ENCODE data around the gene FAM9C. TPM values are rescaled to one million over a fixed set of nuclear protein-coding genes. Genes with fewer than 3 reads are reported as not detected.
"Not testable (repeated sequence)": the region's sequence is repeated elsewhere in the genome, so short reads cannot be mapped to it uniquely, and the experiment has no call there.

Gene FAM9C
- total RNA-seq, 2 donors from 2014 or later, result not detected

DNA sequence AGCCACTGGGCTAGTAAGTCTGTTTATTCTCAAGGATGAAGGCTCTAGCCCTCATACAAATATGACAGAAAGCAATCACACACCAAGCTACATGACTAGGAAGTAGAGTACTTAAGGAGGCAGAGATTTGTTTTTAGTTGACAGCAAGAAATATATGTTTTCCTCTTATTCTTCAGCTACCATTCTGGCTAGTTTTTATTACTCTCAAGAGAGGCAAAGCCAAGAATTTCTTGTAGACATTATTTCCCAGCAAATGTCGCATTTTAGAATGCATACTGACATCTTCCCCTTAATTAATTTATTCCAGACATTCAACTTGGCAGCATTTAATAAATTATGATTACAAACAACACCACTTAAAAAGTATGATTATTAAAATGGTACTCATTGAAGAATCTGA lies 23.4 kb upstream of the FAM9C start:
- TF ChIP-seq POLR2A (IDR thresholded peaks at IDR 0.05), result no peak
- TF ChIP-seq, protein P1, sequence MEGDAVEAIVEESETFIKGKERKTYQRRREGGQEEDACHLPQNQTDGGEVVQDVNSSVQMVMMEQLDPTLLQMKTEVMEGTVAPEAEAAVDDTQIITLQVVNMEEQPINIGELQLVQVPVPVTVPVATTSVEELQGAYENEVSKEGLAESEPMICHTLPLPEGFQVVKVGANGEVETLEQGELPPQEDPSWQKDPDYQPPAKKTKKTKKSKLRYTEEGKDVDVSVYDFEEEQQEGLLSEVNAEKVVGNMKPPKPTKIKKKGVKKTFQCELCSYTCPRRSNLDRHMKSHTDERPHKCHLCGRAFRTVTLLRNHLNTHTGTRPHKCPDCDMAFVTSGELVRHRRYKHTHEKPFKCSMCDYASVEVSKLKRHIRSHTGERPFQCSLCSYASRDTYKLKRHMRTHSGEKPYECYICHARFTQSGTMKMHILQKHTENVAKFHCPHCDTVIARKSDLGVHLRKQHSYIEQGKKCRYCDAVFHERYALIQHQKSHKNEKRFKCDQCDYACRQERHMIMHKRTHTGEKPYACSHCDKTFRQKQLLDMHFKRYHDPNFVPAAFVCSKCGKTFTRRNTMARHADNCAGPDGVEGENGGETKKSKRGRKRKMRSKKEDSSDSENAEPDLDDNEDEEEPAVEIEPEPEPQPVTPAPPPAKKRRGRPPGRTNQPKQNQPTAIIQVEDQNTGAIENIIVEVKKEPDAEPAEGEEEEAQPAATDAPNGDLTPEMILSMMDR (IDR thresholded peaks at IDR 0.05), result no peak
- Histone ChIP-seq H3K27ac (no peak overlapping the region), H3K4me1 (no peaks in the 10 kb centered on the region), H3K36me3 (replicated peaks in 1 of 2; ENCODE audit: insufficient read depth in 1 of 2, low read depth in 2 of 2) (no peaks in the 10 kb centered on the region), H3K4me3 (no peak overlapping the region), H3K27me3 (no peaks in the 10 kb centered on the region), H3K9me3 (no peaks in the 10 kb centered on the region)
- DNase-seq (no peak), ATAC-seq (no peak)
- intact Hi-C loops (cut with DNase I), result no loop called here
- WGBS, 2 donors, result 88% methylated on average over 1 of the region's 1 CpG

DNA sequence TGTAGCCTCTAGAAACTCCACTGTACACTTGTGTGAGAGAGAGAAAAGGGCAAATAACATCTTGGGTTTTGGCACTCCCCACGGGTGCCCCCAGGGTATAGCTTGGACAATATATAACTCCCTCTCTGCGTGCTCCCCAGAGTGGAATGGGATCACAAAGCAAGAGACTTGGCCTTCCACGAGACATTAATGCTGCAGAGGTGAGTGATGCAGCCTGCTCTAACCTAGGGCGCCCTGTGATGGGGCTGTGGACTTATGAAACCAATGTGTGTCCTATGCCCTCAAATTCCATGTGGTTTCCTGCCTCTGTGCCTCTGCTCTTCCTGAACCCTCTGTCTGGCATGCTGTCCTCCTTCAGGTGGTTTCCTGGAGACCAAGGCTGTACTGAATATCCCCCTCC lies 22.0 kb upstream of the FAM9C start:
- DNase-seq (no peak), ATAC-seq (no peak)
- H3K27ac ChIP-seq, result no peak overlapping the region
- H3K9me3 ChIP-seq, result no peaks in the 10 kb centered on the region
- TF ChIP-seq, protein P1 (IDR thresholded peaks at IDR 0.05), result no peak
- no peak for TF ChIP-seq POLR2A (IDR thresholded peaks at IDR 0.05)
- no peaks in the 10 kb centered on the region for H3K27me3 ChIP-seq
- no peaks in the 10 kb centered on the region for H3K36me3 ChIP-seq (replicated peaks in 1 of 2; ENCODE audit: insufficient read depth in 1 of 2, low read depth in 2 of 2)
- intact Hi-C loops (cut with DNase I), result no loop called here
- 84 to 88% methylated on average over 4 of the region's 4 CpGs for WGBS, 2 donors
- H3K4me3 ChIP-seq, result no peak overlapping the region
- no peaks in the 10 kb centered on the region for H3K4me1 ChIP-seq

DNA sequence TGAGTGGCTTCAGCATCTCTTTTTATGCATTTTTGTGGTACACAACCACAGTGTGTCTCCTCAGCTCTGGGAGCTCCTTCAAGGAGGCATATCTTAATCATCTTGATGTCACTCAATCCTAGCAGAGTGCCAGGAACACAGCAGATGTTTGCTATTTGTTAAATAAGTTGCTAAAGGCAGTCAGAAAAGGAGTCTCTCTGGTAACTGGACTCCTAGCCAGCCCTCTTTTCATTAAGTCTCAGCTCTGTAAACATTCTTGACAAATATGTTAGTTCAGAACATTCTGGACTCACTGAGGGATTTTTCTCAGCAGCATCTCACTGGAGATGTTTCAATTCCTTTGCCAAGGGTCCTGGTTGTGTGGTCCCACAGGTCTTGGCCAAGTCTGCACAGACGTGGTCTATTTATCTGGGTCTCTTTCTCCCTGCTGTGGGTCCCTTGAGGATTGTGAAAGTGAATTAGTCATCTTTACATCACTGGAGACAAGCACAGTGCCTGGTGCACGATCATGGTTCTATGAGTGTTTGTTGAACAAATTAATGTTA lies 20.3 kb upstream of the FAM9C start:
- intact Hi-C loops (cut with DNase I), result no loop called here
- H3K27me3 ChIP-seq, result no peaks in the 10 kb centered on the region
- WGBS, 2 donors, result 27 to 67% methylated on average over 1 to 2 of the region's 2 CpGs
- no peak for TF ChIP-seq POLR2A (IDR thresholded peaks at IDR 0.05)
- TF ChIP-seq, protein P1 (IDR thresholded peaks at IDR 0.05), result no peak
- DNase-seq, result peak in 1 of 4 donors; percentile 29
- H3K27ac ChIP-seq, result no peak overlapping the region
- ATAC-seq, result peak; percentile 40
- H3K4me3 ChIP-seq, result no peak overlapping the region
- no peaks in the 10 kb centered on the region for H3K36me3 ChIP-seq (replicated peaks in 1 of 2; ENCODE audit: insufficient read depth in 1 of 2, low read depth in 2 of 2)
- H3K9me3 ChIP-seq, result no peaks in the 10 kb centered on the region
- H3K4me1 ChIP-seq, result peaks cover 11% of the 10 kb centered on the region

GRCh38 chrX:13063124-13063523 lies 18.7 kb upstream of the FAM9C start:
- H3K4me3 ChIP-seq; H3K27me3 ChIP-seq; H3K9me3 ChIP-seq; DNase-seq; ATAC-seq; intact Hi-C loops (cut with DNase I); H3K27ac ChIP-seq; H3K36me3 ChIP-seq (replicated peaks in 1 of 2; ENCODE audit: insufficient read depth in 1 of 2, low read depth in 2 of 2): not testable (repeated sequence)
- WGBS, 2 donors, result 93 to 100% methylated on average over 2 of the region's 2 CpGs
- H3K4me1 ChIP-seq, result peaks cover 14% of the 10 kb centered on the region

DNA sequence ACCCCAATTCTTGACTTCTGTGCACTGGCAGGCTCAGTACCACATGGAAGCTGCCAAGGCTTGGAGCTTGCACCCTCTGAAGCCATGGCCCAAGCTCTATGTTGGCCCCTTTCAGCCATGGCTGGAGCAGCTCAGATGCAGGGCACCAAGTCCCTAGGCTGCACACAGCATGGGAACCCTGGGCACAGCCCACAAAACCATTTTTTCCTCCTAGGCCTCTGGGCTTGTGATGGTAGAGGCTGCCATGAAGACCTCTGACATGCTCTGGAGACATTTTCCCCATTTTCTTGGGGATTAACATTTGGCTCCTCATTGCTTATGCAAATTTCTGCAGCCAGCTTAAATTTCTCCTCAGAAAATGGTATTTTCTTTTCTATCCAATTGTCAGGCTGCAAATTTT lies 17.9 kb upstream of the FAM9C start:
- DNase-seq, result not testable (repeated sequence)

DNA sequence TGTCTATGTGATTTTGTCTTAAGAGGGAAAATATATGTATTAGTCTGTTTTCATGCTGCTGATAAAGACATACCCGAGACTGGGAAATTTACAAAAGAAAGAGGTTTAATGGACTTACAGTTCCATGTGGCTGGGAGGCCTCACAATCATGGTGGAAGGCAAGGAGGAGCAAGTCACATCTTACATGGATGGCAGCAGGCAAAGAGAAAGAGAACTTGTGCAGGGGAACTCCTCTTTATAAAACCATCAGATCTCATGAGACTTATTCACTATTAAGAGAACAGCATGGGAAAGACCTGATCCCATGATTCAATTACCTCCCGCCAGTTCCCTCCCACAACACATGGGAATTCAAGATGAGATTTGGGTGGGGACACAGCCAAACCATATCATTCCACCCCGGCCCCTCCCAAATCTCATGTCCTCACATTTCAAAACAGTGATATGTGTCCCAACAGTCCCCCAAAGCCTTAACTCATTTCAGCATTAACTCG lies 16.8 kb upstream of the FAM9C start:
- DNase-seq; H3K9me3 ChIP-seq; intact Hi-C loops (cut with DNase I); H3K4me3 ChIP-seq; ATAC-seq; H3K36me3 ChIP-seq (replicated peaks in 1 of 2; ENCODE audit: insufficient read depth in 1 of 2, low read depth in 2 of 2); H3K27me3 ChIP-seq: not testable (repeated sequence)
- Histone ChIP-seq H3K27ac (peak overlapping the region in 1 of 4 donors; percentile 50), H3K4me1 (peaks cover 14% of the 10 kb centered on the region)
- 96 to 97% methylated on average over 4 of the region's 4 CpGs for WGBS, 2 donors

More for the DNA sequence above, 17.9 kb upstream of the FAM9C start:
- H3K27ac ChIP-seq; H3K36me3 ChIP-seq (replicated peaks in 1 of 2; ENCODE audit: insufficient read depth in 1 of 2, low read depth in 2 of 2); H3K9me3 ChIP-seq; ATAC-seq; H3K27me3 ChIP-seq; intact Hi-C loops (cut with DNase I); H3K4me3 ChIP-seq: not testable (repeated sequence)
- H3K4me1 ChIP-seq, result peaks cover 14% of the 10 kb centered on the region

Data from body of pancreas (tissue), 4 donors.